NK-92 treated with Interleukin-12 subunit alpha and Interleukin-12 subunit beta, amount 100 ng/mL, for 24 hours (cell line): Measurements from ENCODE around the gene RPA3.

Experiments
- DNase-seq: peaks from one replicate; lab custom pipeline; 2025; lab: John Stamatoyannopoulos, UW

RPA3 gene

GRCh38 chr7:7653593-7654187 lies 64.7 kb downstream of the RPA3 start:
- no peak for DNase-seq

GRCh38 chr7:7652798-7653540 lies 65.4 kb downstream of the RPA3 start:
- DNase-seq: no peak

GRCh38 chr7:7651479-7651878 lies 66.9 kb downstream of the RPA3 start:
- no peak for DNase-seq

GRCh38 chr7:7650682-7651206 lies 67.7 kb downstream of the RPA3 start:
- DNase-seq: no peak

GRCh38 chr7:7647495-7648036 lies 70.8 kb downstream of the RPA3 start:
- DNase-seq: no peak

- no peak for DNase-seq
Observed at GRCh38 chr7:7642081-7642480, 76.3 kb downstream of the RPA3 start.

GRCh38 chr7:7641129-7641663 lies 77.2 kb downstream of the RPA3 start:
- no peak for DNase-seq

GRCh38 chr7:7640221-7641128 lies 77.9 kb downstream of the RPA3 start, which contains the start of gene UMAD1:
UMAD1 (plus strand) TSS chr7:7640752; CDS start chr7:7673372, 32,620 bp downstream.
- DNase-seq: peak; percentile 96

- no peak for DNase-seq
Observed at GRCh38 chr7:7639847-7640220, 78.6 kb downstream of the RPA3 start.

GRCh38 chr7:7639421-7639820 lies 79.0 kb downstream of the RPA3 start:
- no peak for DNase-seq

- no peak for DNase-seq
Observed at GRCh38 chr7:7630626-7631329, 87.6 kb downstream of the RPA3 start.

GRCh38 chr7:7628476-7628875 lies 89.9 kb downstream of the RPA3 start:
- no peak for DNase-seq

- no peak for DNase-seq
Observed at GRCh38 chr7:7620644-7621210, 97.7 kb downstream of the RPA3 start.

GRCh38 chr7:7620236-7620635 lies 98.2 kb downstream of the RPA3 start:
- no peak for DNase-seq

- no peak for DNase-seq
Observed at GRCh38 chr7:7618410-7618809, 100.0 kb downstream of the RPA3 start.

- no peak for DNase-seq
Observed at GRCh38 chr7:7617550-7617949, 100.9 kb downstream of the RPA3 start.

- no peak for DNase-seq
Observed at GRCh38 chr7:7614018-7614741, 104.2 kb downstream of the RPA3 start.

- DNase-seq: no peak
Observed at GRCh38 chr7:7613210-7613609, 105.2 kb downstream of the RPA3 start.

GRCh38 chr7:7612519-7612918 lies 105.9 kb downstream of the RPA3 start:
- no peak for DNase-seq

GRCh38 chr7:7609330-7609729 lies 109.1 kb downstream of the RPA3 start:
- DNase-seq: no peak
